ENCODE measurements around the gene SLC17A9. TPM values are rescaled to one million over a fixed set of nuclear protein-coding genes. Genes with fewer than 3 reads are reported as not detected.

SLC17A9 gene
- polyA plus RNA-seq, 3 donors = 0.81 to 31.3 (median 0.82) TPM

GRCh38 chr20:62970307-62971210 lies 18.1 kb downstream of the SLC17A9 start:
- Histone ChIP-seq H3K27ac (ENCODE audit: low read depth in 1 of 2, low read length in 2 of 2) (no peak overlapping the region), H3K4me1 (ENCODE audit: control insufficient read depth in 1 of 2, insufficient read depth in 2 of 2, low read length in 2 of 2) (peaks cover 6 to 8% of the 10 kb centered on the region in 2 donors), H3K36me3 (replicated peaks in 1 of 2; ENCODE audit: control insufficient read depth in 1 of 2, insufficient read depth in 2 of 2, low read length in 2 of 2) (peaks cover 0 to 2% of the 10 kb centered on the region in 2 donors), H3K4me3 (replicated peaks in 1 of 3; ENCODE audit: low read depth in 2 of 3, low read length in 3 of 3) (no peak overlapping the region), H3K9ac (ENCODE audit: insufficient read depth, low read length, poor library complexity, severe bottlenecking) (no peak overlapping the region), H4K20me1 (ENCODE audit: insufficient read depth, low read length) (no peaks in the 10 kb centered on the region), H3K79me2 (ENCODE audit: insufficient read depth, low read length) (no peaks in the 10 kb centered on the region), H3K27me3 (ENCODE audit: control insufficient read depth in 2 of 2, insufficient read depth in 2 of 2, low read length in 2 of 2) (peaks cover 14 to 50% of the 10 kb centered on the region in 2 donors), H2AFZ (ENCODE audit: insufficient read depth, low read depth, low read length, poor library complexity, severe bottlenecking) (no peak overlapping the region), H3K4me2 (replicated peaks; ENCODE audit: extremely low read depth, low read length, poor library complexity, severe bottlenecking) (no peak overlapping the region), H3K9me3 (replicated peaks in 1 of 2; ENCODE audit: control insufficient read depth in 1 of 2, insufficient read depth in 1 of 2, low read length in 2 of 2) (peaks cover 0 to 3% of the 10 kb centered on the region in 2 donors)
- Mint-ChIP-seq H3K4me1 (peaks cover 9% of the 10 kb centered on the region), H3K27ac (no peak overlapping the region), H3K4me3 (no peak overlapping the region), H3K36me3 (peaks cover 4 to 11% of the 10 kb centered on the region in 2 donors), H3K27me3 (ENCODE audit: low read depth in 3 of 3) (peaks cover 51 to 62% (median 56%) of the 10 kb centered on the region in 3 donors), H3K9me3 (peaks cover 0 to 13% (median 6%) of the 10 kb centered on the region in 7 donors)
- no peak for TF ChIP-seq CTCF (IDR thresholded peaks at IDR 0.05)
- intact Hi-C loops (cut with micrococcal nuclease) = no loop called here
- DNase-seq = no peak
- 59% methylated on average over 28 of the region's 33 CpGs for WGBS (ENCODE audit: insufficient coverage)

DNA sequence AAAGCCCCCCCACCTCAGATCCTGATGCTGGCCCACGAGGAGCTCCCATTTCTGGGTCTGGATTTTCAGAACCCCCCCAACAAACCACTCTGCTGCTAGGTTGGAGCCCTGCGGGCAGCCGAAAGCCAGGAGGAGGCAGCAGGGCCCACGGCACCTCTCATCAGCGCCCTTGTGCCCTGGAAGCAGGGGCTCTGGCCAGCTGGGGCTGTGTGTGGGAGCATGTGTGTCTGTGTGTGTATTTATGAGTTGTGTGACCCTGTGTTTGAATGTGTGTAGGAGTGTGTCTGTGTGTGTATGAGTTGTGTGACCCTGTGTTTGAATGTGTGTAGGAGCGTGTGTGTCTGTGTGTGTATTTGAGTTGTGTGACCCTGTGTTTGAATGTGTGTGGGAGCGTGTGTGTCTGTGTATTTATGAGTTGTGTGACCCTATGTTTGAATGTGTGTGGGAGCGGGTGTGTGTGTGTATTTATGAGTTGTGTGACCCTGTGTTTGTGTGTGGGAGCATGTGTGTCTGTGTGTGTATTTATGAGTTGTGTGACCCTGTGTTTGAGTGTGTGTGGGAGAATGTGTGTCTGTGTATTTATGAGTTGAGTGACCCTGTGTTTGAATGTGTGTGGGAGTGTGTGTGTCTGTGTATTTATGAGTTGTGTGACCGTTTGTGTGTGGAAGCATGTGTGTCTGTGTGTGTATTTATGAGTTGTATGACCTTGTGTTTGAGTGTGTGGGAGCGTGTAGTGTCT lies 18.9 kb downstream of the SLC17A9 start:
- Histone ChIP-seq H3K4me2 (replicated peaks; ENCODE audit: extremely low read depth, low read length, poor library complexity, severe bottlenecking) (no peak overlapping the region), H3K36me3 (replicated peaks in 1 of 2; ENCODE audit: control insufficient read depth in 1 of 2, insufficient read depth in 2 of 2, low read length in 2 of 2) (no peaks in the 10 kb centered on the region), H3K27ac (ENCODE audit: low read depth in 1 of 2, low read length in 2 of 2) (no peak overlapping the region), H3K4me1 (ENCODE audit: control insufficient read depth in 1 of 2, insufficient read depth in 2 of 2, low read length in 2 of 2) (peaks cover 6 to 8% of the 10 kb centered on the region in 2 donors), H3K9ac (ENCODE audit: insufficient read depth, low read length, poor library complexity, severe bottlenecking) (no peak overlapping the region), H3K9me3 (replicated peaks in 1 of 2; ENCODE audit: control insufficient read depth in 1 of 2, insufficient read depth in 1 of 2, low read length in 2 of 2) (peaks cover 0 to 3% of the 10 kb centered on the region in 2 donors), H3K27me3 (ENCODE audit: control insufficient read depth in 2 of 2, insufficient read depth in 2 of 2, low read length in 2 of 2) (peaks cover 14 to 58% of the 10 kb centered on the region in 2 donors), H4K20me1 (ENCODE audit: insufficient read depth, low read length) (no peaks in the 10 kb centered on the region), H2AFZ (ENCODE audit: insufficient read depth, low read depth, low read length, poor library complexity, severe bottlenecking) (no peak overlapping the region), H3K4me3 (replicated peaks in 1 of 3; ENCODE audit: low read depth in 2 of 3, low read length in 3 of 3) (no peak overlapping the region), H3K79me2 (ENCODE audit: insufficient read depth, low read length) (no peaks in the 10 kb centered on the region)
- no peak for DNase-seq
- Mint-ChIP-seq H3K36me3 (peaks cover 2 to 7% of the 10 kb centered on the region in 2 donors), H3K9me3 (peaks cover 0 to 13% (median 6%) of the 10 kb centered on the region in 7 donors), H3K4me1 (peaks cover 9% of the 10 kb centered on the region), H3K27me3 (ENCODE audit: low read depth in 3 of 3) (peaks cover 57 to 70% (median 64%) of the 10 kb centered on the region in 3 donors), H3K4me3 (peak overlapping the region in 1 of 2 donors; percentile 46), H3K27ac (no peak overlapping the region)
- TF ChIP-seq CTCF (IDR thresholded peaks at IDR 0.05) = no peak
- 86% methylated on average over 10 of the region's 10 CpGs for WGBS (ENCODE audit: insufficient coverage)
- intact Hi-C loops (cut with micrococcal nuclease) = no loop called here
